GM04503 (cell line): Measurements from ENCODE around the gene TUBD1.
"Not testable (repeated sequence)": the region's sequence is repeated elsewhere in the genome, so short reads cannot be mapped to it uniquely, and the experiment has no call there.

Experiments
- DNase-seq: peaks from one replicate; pipeline ENCODE4 v3.0.0-alpha.2; 2012; ENCODE audit warnings: low read depth

TUBD1 gene

GRCh38 chr17:59844884-59845594 is 47.7 kb downstream of the TUBD1 start:
- DNase-seq = no peak

GRCh38 chr17:59842901-59843652 is 49.7 kb downstream of the TUBD1 start:
- peak; percentile 92 for DNase-seq

- DNase-seq = not testable (repeated sequence)
Measured at GRCh38 chr17:59841882-59842263, 50.9 kb downstream of the TUBD1 start.

GRCh38 chr17:59841091-59841881 is 51.5 kb downstream of the TUBD1 start:
- DNase-seq = not testable (repeated sequence)

GRCh38 chr17:59840329-59841090 is 52.2 kb downstream of the TUBD1 start:
- DNase-seq = no peak

GRCh38 chr17:59839651-59840328 is 53.0 kb downstream of the TUBD1 start:
- no peak for DNase-seq

GRCh38 chr17:59838052-59838916 is 54.5 kb downstream of the TUBD1 start:
- DNase-seq = no peak

GRCh38 chr17:59837308-59838051 is 55.3 kb downstream of the TUBD1 start:
- peak; percentile 100 for DNase-seq

GRCh38 chr17:59832883-59833379 is 59.8 kb downstream of the TUBD1 start:
- no peak for DNase-seq

GRCh38 chr17:59830846-59831486 is 61.8 kb downstream of the TUBD1 start:
- DNase-seq = no peak

- DNase-seq = no peak
Measured at GRCh38 chr17:59830007-59830630, 62.6 kb downstream of the TUBD1 start.

- peak; percentile 99 for DNase-seq
Measured at GRCh38 chr17:59829217-59830006, 63.3 kb downstream of the TUBD1 start.

- DNase-seq = not testable (repeated sequence)
Measured at GRCh38 chr17:59828819-59829216, 63.9 kb downstream of the TUBD1 start.

GRCh38 chr17:59828478-59828760 is 64.3 kb downstream of the TUBD1 start:
- no peak for DNase-seq

GRCh38 chr17:59827721-59828477 is 64.8 kb downstream of the TUBD1 start:
- DNase-seq = no peak

- DNase-seq = no peak
Measured at GRCh38 chr17:59826706-59827453, 65.9 kb downstream of the TUBD1 start.
